GM12891 (cell line): ENCODE results near the gene RELA.
"Not testable (repeated sequence)": the region's sequence is repeated elsewhere in the genome, so short reads cannot be mapped to it uniquely, and the experiment has no call there.

Source experiments
- DNase-seq: peaks from one replicate; pipeline ENCODE4 v3.0.0; 2011; ENCODE audit warnings: low spot score; ENCODE audit not compliant: insufficient read length
- FAIRE-seq: peaks from 2 replicates; lab custom pipeline; 2011; peaks lifted over from hg19 to GRCh38; lab: Jason Lieb, UNC
- PAX5 ChIP-seq: IDR thresholded peaks from 2 replicates; pipeline ENCODE4 v1.6.1; 2011; ENCODE audit warnings: low read length, moderate library complexity, mild to moderate bottlenecking; ENCODE audit not compliant: insufficient read depth, severe bottlenecking
- POLR2A ChIP-seq: IDR thresholded peaks from 2 replicates; pipeline ENCODE4 v1.6.1; 2011; ENCODE audit warnings: low read depth, low read length, control low read depth
- POLR2AphosphoS5 ChIP-seq: IDR thresholded peaks from 2 replicates; pipeline ENCODE4 v1.6.1; 2011; ENCODE audit warnings: low read depth, low read length, control low read depth
- POU2F2 ChIP-seq: IDR thresholded peaks from 2 replicates; pipeline ENCODE4 v1.6.1; 2011; ENCODE audit warnings: low read depth, mild to moderate bottlenecking, control low read depth, low read length, moderate library complexity
- SPI1 ChIP-seq: IDR thresholded peaks from 2 replicates; pipeline ENCODE4 v1.6.1; 2011; ENCODE audit warnings: low read depth, low read length, control low read depth
- TAF1 ChIP-seq: IDR thresholded peaks from 2 replicates; pipeline ENCODE4 v1.6.1; 2011; ENCODE audit warnings: low read depth, low read length, control low read depth

Gene RELA

DNA sequence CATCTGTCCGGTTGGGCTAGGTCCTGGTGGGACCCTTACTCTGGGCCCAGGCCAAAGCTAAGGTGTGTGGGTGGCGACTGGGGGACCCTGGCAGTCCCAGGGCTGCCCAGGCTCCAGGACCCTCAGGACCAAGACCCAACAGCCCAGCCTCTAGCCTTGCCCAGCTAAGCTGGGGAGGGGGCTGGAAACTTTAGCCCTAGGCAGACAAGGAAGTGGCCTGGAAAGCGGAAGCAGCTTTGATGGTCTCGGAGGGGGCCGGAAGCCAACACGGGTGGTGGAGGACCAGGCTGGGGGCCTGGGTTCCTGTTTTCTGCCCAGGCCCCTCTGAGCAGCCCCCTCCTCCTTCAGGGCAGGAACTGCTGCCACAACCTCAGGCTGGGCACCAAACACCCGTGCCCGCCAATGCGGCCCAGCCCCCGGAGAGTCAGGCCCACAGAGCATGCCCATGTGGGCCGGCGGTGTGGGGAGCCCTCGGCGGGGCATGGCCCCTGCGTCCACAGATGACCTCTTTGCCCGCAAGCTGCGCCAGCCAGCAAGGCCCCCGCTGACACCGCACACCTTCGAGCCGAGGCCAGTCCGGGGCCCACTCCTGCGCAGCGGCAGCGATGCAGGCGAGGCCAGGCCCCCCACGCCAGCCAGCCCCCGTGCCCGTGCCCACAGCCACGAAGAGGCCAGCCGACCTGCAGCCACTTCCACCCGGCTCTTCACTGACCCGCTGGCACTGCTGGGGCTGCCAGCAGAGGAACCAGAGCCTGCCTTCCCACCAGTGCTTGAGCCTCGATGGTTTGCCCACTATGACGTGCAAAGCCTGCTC, 22.0 kb downstream of the RELA start:
- no peak for DNase-seq
- FAIRE-seq: peak; percentile 59
- TF ChIP-seq SPI1 (peak; percentile 82), PAX5 (no peak)

DNA sequence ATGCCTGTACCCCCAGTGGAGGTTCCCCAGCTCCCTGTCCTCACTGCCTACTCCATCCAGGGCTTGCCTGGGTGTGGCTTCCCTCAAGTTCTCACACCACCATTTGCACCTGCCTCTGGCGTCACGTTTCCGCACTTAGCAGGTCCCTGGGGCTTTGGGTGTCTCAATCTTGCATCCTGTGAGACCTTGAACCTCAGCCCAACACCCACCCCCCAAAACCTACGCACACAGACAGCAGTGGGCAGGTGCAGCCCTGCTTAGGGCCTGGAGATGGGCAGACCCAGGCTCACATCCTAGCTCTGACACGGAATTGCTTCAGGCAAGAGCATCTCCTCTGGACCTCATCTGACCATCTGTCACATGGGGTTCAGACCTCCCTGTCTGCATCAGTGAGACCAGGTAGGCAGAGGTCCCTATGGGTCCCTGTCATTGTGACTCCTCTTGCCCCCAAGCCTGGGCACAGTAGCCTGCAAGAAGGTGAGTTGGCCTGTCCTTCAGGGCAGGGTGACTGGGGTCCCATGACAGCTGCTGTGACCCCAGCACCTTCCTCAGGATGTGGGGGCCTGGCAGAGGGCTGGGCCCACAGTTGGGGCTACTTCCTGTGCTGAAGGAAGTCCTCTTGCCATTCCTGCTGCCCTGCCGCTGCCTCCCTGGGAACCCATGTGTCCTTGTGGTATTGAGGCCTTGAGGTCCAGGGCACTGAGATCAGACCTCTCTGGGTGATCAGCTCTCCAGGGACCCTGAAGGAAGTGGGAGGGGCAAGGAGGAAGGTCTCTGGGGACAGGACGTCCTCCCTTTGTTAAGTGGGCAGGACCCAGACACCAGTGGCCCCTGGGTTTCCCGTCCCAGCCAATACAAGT, 22.9 kb downstream of the RELA start:
- DNase-seq (peak; percentile 68), FAIRE-seq (peak; percentile 93)
- no peak; the same call in 1 of the 2 replicates for TF ChIP-seq POLR2AphosphoS5
- 0 out of 2 replicates have a peak, but pooled peaks have one; percentile 3 for TF ChIP-seq TAF1
- TF ChIP-seq SPI1: 0 out of 2 replicates have a peak, but pooled peaks have one; percentile 19
- 0 out of 2 replicates have a peak, but pooled peaks have one; percentile 16 for TF ChIP-seq POU2F2
- peak; percentile 52; the same call in 1 of the 2 replicates for TF ChIP-seq POLR2A
- no peak for TF ChIP-seq PAX5

DNA sequence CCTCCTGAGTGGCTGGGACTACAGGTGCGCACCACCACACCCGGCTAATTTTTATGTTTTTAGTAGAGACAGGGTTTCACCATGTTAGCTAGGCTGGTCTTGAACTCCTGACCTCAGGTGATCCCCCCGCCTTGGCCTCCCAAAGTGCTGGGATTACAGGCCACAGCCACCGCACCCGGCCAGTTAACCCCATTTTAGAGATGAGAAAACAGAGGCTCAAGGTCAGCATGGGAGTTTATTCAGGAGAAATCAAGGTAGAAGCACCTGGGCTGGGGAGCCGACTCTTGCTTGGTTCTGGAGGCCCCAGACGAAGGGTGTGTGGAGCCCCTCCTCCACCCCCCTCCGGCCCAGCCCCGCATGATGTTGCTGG, 23.5 kb downstream of the RELA start:
- FAIRE-seq, DNase-seq: not testable (repeated sequence)

DNA sequence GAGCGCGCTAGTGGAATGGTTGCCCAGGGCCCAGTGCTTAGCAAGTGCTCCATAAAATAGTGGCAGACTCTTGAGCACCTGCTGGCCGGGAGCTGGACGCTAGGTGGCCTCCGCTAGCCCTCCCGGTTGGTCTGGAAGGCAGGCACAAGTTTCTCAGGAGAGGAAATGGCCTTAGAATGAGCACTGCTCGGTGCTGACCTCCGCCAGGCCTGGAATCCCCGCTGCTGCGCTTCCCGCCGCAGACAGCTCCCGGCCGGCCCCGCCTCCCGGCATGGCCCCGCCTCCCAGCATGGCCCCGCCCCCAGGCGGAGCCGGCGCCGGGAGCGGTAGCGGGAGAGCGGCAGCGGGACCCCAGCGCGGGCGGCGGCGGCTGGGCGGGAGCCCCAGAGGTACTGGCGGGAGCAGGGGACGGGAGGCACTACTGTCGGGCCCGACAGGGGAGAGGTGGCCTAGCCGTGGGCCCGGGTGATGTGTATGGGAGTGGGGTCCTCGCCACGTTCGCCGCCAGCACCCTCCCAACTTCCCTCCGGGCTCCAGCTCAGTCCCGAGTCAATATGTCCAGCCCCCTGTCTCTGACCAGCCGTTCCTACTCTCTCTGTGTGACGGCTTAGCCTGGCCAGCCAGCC, 24.8 kb downstream of the RELA start, which contains the start of gene SIPA1:
TSS of gene SIPA1 (plus strand) at position 308 of the 626 bp plus-strand sequence. CDS start 2,821 bp downstream, outside the sequence.
- TF ChIP-seq POLR2A (peak; percentile 47; the same call in 1 of the 2 replicates), SPI1 (no peak), TAF1 (0 out of 2 replicates have a peak, but pooled peaks have one; percentile 7), POU2F2 (no peak; the same call in 1 of the 2 replicates), POLR2AphosphoS5 (peak; percentile 77), PAX5 (no peak)
- FAIRE-seq (no peak), DNase-seq (peak; percentile 90)

DNA sequence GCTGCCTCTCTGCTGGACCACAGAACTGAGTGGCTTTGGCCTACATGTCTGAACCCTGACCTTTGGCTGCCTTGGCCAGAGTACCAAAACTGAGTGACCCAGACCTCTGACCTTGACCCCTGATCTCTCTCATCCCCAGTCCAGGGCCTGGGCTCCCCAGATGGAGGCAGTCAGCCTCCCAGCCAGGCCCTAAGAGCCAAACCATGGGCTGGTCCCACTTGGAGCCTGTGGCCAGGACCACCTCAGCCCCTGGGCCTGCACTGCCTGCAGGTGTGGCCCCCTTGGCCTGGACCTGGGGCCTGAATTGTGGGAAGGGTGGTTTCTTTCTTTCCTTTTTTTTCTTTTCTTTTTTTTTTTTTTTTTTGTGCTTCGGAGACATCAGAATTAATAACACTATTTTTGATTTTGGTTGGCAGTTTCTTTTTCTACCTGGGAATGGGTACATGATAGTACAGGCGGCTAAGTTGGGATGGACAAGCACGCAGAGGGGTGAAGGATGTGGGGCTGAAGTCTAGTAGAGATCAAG, 25.6 kb downstream of the RELA start:
- DNase-seq (no peak), FAIRE-seq (no peak)

DNA sequence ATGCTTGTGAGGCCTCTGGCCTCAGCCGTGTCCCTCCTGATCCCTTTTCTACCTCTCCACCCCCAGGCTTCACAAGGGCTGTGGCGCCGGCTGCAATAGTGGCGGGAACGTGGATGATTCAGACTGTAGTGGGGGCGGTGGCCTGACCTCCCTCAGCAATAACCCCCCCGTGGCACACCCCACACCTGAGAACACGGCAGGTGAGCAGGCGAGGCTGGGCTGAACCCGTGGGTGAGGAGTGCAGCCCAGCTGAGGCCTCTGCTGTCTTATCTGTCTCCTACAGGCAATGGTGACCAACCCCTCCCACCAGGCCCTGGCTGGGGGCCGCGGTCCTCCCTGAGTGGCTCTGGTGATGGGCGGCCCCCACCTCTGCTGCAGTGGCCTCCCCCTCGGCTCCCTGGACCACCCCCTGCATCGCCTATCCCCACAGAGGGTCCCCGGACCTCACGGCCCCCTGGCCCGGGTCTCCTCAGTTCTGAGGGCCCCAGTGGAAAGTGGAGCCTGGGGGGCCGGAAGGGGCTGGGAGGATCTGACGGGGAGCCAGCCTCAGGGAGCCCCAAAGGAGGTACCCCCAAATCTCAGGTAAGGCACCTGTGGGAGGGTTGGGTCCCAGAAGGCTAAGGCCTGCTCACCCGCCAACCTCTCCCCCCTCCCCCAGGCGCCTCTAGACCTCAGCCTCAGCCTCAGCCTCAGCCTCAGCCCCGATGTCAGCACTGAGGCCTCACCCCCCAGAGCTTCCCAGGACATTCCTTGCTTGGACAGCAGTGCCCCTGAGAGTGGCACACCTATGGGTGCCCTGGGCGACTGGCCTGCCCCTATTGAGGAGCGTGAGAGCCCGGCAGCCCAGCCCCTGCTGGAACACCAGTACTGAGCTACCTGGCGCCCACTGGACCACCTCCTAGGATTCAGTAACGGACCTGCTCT, 26.3 kb downstream of the RELA start:
- TF ChIP-seq PAX5 (no peak), POLR2A (no peak), TAF1 (no peak), POU2F2 (no peak), POLR2AphosphoS5 (no peak), SPI1 (no peak)
- FAIRE-seq: no peak

More for the DNA sequence above, 25.6 kb downstream of the RELA start:
- TF ChIP-seq POU2F2 (no peak), POLR2AphosphoS5 (no peak), TAF1 (no peak), POLR2A (no peak), SPI1 (no peak), PAX5 (no peak)

DNA sequence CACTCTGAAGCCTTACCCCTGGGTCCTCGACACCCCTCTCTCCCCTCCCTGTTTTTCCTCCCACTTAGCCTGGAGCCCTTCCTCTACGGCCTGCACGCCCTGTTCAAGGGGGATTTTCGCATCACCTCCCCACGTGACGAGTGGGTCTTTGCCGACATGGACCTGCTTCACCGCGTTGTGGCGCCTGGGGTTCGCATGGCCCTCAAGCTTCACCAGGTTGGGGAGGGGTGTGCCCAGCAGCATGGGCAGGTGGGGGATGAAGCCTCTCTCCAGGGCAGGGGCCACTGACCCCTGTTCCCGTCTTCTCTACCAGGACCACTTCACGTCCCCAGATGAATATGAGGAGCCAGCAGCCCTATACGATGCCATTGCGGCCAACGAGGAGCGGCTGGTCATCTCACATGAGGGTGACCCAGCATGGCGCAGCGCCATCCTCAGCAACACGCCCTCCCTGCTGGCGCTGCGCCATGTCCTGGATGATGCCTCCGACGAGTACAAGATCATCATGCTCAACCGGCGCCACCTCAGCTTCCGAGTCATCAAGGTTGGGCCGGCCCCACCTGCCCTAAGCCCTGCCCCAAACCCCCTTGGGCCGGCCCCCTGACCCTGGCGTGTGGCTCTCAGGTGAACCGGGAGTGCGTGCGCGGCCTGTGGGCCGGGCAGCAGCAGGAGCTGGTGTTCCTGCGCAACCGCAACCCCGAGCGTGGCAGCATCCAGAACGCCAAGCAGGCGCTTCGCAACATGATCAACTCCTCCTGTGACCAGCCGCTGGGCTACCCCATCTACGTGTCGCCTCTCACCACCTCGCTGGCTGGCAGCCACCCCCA, 27.6 kb downstream of the RELA start:
- FAIRE-seq (no peak), DNase-seq (no peak)
- TF ChIP-seq SPI1: no peak
- TF ChIP-seq POLR2AphosphoS5: no peak
- no peak; the same call in 1 of the 2 replicates for TF ChIP-seq POLR2A
- no peak for TF ChIP-seq POU2F2
- no peak for TF ChIP-seq PAX5
- TF ChIP-seq TAF1: no peak

More for the DNA sequence above, 26.3 kb downstream of the RELA start:
- no peak for DNase-seq
